Neural cell (in vitro differentiated cells): ENCODE measurements around the gene QPRT.

Experiments used
- CTCF ChIP-seq: fragments of 450-650 bp; IDR thresholded peaks from 2 replicates; pipeline ENCODE4 v1.5.1; 2014; ENCODE audit warnings: antibody characterized with exemption, mild to moderate bottlenecking, moderate library complexity; ENCODE audit not compliant: poor library complexity, severe bottlenecking
- TAF1 ChIP-seq: IDR thresholded peaks from 2 replicates; pipeline ENCODE4 v1.6.1; 2012; ENCODE audit warnings: low read depth
- TF ChIP-seq, protein P1 (sequence below): IDR thresholded peaks from 2 replicates; pipeline ENCODE4 v1.6.1; 2012; ENCODE audit warnings: borderline replicate concordance

GRCh38 chr16:29664091-29664921, 14.7 kb upstream of the QPRT start:
- TF ChIP-seq TAF1 (no peak), CTCF (no peak)
- TF ChIP-seq, protein P1, sequence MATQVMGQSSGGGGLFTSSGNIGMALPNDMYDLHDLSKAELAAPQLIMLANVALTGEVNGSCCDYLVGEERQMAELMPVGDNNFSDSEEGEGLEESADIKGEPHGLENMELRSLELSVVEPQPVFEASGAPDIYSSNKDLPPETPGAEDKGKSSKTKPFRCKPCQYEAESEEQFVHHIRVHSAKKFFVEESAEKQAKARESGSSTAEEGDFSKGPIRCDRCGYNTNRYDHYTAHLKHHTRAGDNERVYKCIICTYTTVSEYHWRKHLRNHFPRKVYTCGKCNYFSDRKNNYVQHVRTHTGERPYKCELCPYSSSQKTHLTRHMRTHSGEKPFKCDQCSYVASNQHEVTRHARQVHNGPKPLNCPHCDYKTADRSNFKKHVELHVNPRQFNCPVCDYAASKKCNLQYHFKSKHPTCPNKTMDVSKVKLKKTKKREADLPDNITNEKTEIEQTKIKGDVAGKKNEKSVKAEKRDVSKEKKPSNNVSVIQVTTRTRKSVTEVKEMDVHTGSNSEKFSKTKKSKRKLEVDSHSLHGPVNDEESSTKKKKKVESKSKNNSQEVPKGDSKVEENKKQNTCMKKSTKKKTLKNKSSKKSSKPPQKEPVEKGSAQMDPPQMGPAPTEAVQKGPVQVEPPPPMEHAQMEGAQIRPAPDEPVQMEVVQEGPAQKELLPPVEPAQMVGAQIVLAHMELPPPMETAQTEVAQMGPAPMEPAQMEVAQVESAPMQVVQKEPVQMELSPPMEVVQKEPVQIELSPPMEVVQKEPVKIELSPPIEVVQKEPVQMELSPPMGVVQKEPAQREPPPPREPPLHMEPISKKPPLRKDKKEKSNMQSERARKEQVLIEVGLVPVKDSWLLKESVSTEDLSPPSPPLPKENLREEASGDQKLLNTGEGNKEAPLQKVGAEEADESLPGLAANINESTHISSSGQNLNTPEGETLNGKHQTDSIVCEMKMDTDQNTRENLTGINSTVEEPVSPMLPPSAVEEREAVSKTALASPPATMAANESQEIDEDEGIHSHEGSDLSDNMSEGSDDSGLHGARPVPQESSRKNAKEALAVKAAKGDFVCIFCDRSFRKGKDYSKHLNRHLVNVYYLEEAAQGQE: no peak
